Measurements from ENCODE around the gene NAP1L4. TPM values are rescaled to one million over a fixed set of nuclear protein-coding genes. Genes with fewer than 3 reads are reported as not detected.

The NAP1L4 gene
- total and polyA plus RNA-seq, 2 of the 4 experiments (the other 2 are of a cell fraction): 71.5 to 80.7 TPM

DNA sequence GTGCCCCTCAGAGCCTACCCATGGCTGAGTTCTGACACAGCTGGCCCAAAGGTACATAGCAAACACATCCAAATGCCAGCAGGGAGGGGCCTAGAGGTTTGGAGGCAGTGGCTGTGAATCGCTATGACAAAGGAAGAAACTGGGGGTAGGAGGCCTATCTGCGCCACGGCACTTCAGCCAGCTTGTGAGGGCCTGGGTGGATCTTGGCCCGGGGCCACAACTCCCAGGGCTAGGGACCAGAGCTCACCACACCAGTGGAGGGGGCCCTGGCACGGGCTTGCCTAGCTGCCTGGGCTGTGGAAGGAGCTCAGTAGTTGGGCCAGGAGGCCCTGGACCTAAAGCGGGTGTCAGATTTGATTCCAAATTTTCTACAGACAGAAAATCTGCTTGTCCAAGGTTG is 9.4 kb upstream of the NAP1L4 start:
- Histone ChIP-seq H2BK20ac (ENCODE audit: low read depth, low read length) (no peak overlapping the region), H3K4me3 (ENCODE audit: insufficient read depth, low read depth, low read length) (no peak overlapping the region), H3K9me1 (ENCODE audit: insufficient read depth, low read length) (peaks cover 19% of the 10 kb centered on the region; the same call in 1 of the 2 replicates), H3K27me3 (ENCODE audit: control insufficient read depth, insufficient read depth, low read length) (no peaks in the 10 kb centered on the region), H3K56ac (ENCODE audit: extremely low read depth, insufficient read depth, low read length) (no peak overlapping the region), H3K18ac (ENCODE audit: low read depth, low read length) (no peak overlapping the region), H4K5ac (ENCODE audit: low read depth, low read length) (no peak overlapping the region), H2AK5ac (ENCODE audit: low read depth, low read length) (no peak overlapping the region), H3K27ac (ENCODE audit: insufficient read depth, low read length) (no peak overlapping the region), H4K8ac (ENCODE audit: low read depth in 2 of 2, low read length in 2 of 2) (no peak overlapping the region), H3K36me3 (ENCODE audit: control insufficient read depth, insufficient read depth, low read length) (peaks cover 66% of the 10 kb centered on the region), H4K20me1 (ENCODE audit: insufficient read depth, low read length) (peaks cover 15% of the 10 kb centered on the region), H2BK15ac (ENCODE audit: low read depth, low read length) (no peak overlapping the region), H2BK5ac (ENCODE audit: low read depth, low read length, poor library complexity, severe bottlenecking) (no peak overlapping the region), H3K79me1 (ENCODE audit: low read depth in 1 of 2, low read length in 2 of 2) (peaks cover 6 to 29% of the 10 kb centered on the region in 2 experiments; a peak in 2 of 4 replicates), H2AK9ac (replicated peaks; ENCODE audit: low read depth, low read length, poor library complexity) (peak overlapping the region; percentile 33), H2BK120ac (ENCODE audit: low read depth, low read length) (no peak overlapping the region), H3K4me1 (ENCODE audit: control insufficient read depth, insufficient read depth, low read length) (peaks cover 9% of the 10 kb centered on the region), H3K4ac (ENCODE audit: low read depth, low read length) (no peak overlapping the region), H3K4me2 (ENCODE audit: low read depth, low read length) (no peak overlapping the region), H2AFZ (replicated peaks; ENCODE audit: low read length, poor library complexity) (no peak overlapping the region), H3K9ac (ENCODE audit: low read depth, low read length) (no peak overlapping the region), H3K23ac (ENCODE audit: low read depth, low read length) (no peak overlapping the region), H4K91ac (ENCODE audit: insufficient read depth, low read depth, low read length) (no peak overlapping the region), H3K9me3 (ENCODE audit: control insufficient read depth, insufficient read depth, low read length) (no peaks in the 10 kb centered on the region), H3K14ac (replicated peaks; ENCODE audit: low read depth, low read length) (no peak overlapping the region)
- ChIA-PET CTCF (no interaction called here), POLR2A (ENCODE audit: unreplicated experiment) (no interaction called here)
- dilution Hi-C loops (cut with HindIII; ENCODE audit: low sequenced_read_pairs, unreplicated experiment) (no loop called here), in situ Hi-C loops (cut with MboI; ENCODE audit: low sequenced_read_pairs) (no loop called here), intact Hi-C loops (cut with micrococcal nuclease) (no loop called here)
- no CpG with 5 or more reads among the region's 6 CpGs for WGBS, 2 experiments (ENCODE audit: extremely low coverage in 2 of 2, insufficient read length in 1 of 2)
- TF ChIP-seq, protein P1, sequence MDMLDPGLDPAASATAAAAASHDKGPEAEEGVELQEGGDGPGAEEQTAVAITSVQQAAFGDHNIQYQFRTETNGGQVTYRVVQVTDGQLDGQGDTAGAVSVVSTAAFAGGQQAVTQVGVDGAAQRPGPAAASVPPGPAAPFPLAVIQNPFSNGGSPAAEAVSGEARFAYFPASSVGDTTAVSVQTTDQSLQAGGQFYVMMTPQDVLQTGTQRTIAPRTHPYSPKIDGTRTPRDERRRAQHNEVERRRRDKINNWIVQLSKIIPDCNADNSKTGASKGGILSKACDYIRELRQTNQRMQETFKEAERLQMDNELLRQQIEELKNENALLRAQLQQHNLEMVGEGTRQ (IDR thresholded peaks at IDR 0.05; ENCODE audit: low read depth, low read length): no peak
- DNase-seq: no peak
- ATAC-seq (ENCODE audit: low read depth): no peak
- BruUV-seq (replicated peaks): no TSS peak

Measured in IMR-90 (cell line).